Right ventricle myocardium superior (tissue), 1 donor: Measurements from ENCODE around the gene GDF9. TPM values are rescaled to one million over a fixed set of nuclear protein-coding genes. Genes with fewer than 3 reads are reported as not detected.

Experiments used
- ATAC-seq: fragments of 200-7000 bp; cut with Tn5 transposase; one replicate; pipeline ENCODE4 v1.9.1; 2020; ENCODE audit warnings: mild to moderate bottlenecking; ENCODE audit not compliant: poor library complexity
- DNase-seq: peaks from one replicate; pipeline ENCODE4 v3.0.0-alpha.2; 2020
- intact Hi-C: fragments of 100-400 bp; cut with DNase I; formaldehyde crosslinking; loops from one replicate; pipeline ENCODE4 v1.11.2; 2022
- total RNA-seq: library from RNA; stranded (reverse); fragmentation: NEBNext Ultra II Directional; extraction: Animal tissue kit (Norgen Biotek cat#: 25700); gene quantifications from one replicate; pipeline ENCODE4 v1.2.1, GENCODE V29; 2021
- donor health status: DM: no; HTN: yes; CAD: no; lungs with severe emphysema.

Gene GDF9
- total RNA-seq, 1 donor from 2014 or later, result 0.16 TPM

- DNase-seq, result no peak
- ATAC-seq, result no peak
- intact Hi-C loops, result no loop called here
Observed at GRCh38 chr5:132841305-132841704, 25.0 kb downstream of the GDF9 start.

GRCh38 chr5:132840896-132841295 lies 25.4 kb downstream of the GDF9 start:
- ATAC-seq, result no peak
- intact Hi-C loops, result no loop called here
- no peak for DNase-seq

GRCh38 chr5:132840313-132840712 lies 26.0 kb downstream of the GDF9 start:
- no peak for ATAC-seq
- DNase-seq, result no peak
- intact Hi-C loops, result no loop called here

- ATAC-seq (no peak), DNase-seq (no peak)
- intact Hi-C loops, result no loop called here
Observed at GRCh38 chr5:132839426-132840301, 26.6 kb downstream of the GDF9 start.

- intact Hi-C loops, result no loop called here
- no peak for ATAC-seq
- no peak for DNase-seq
Observed at GRCh38 chr5:132838516-132839282, 27.6 kb downstream of the GDF9 start.

- intact Hi-C loops, result no loop called here
- DNase-seq, result no peak
- no peak for ATAC-seq
Observed at GRCh38 chr5:132837868-132838267, 28.4 kb downstream of the GDF9 start.

- DNase-seq (no peak), ATAC-seq (no peak)
- intact Hi-C loops, result no loop called here
Observed at GRCh38 chr5:132836852-132837251, 29.4 kb downstream of the GDF9 start.

- intact Hi-C loops, result loop anchor here (5.0 kb wide), 1 partner anchor 48 kb away; no protein-coding TSS in a partner anchor
- ATAC-seq, result no peak
- DNase-seq, result no peak
Observed at GRCh38 chr5:132834057-132834456, 32.2 kb downstream of the GDF9 start.

GRCh38 chr5:132832612-132833011 lies 33.7 kb downstream of the GDF9 start:
- ATAC-seq, result no peak
- DNase-seq, result no peak
- intact Hi-C loops, result loop anchor here (5.0 kb wide), 1 partner anchor 50 kb away; no protein-coding TSS in a partner anchor

GRCh38 chr5:132831095-132831860 lies 35.0 kb downstream of the GDF9 start:
- ATAC-seq (no peak), DNase-seq (no peak)
- intact Hi-C loops, result loop anchor here (5.0 kb wide), 1 partner anchor 51 kb away; no protein-coding TSS in a partner anchor

- peak; percentile 78 for ATAC-seq
- intact Hi-C loops, result loop anchor here (5.0 kb wide), 1 partner anchor 52 kb away; no protein-coding TSS in a partner anchor
- DNase-seq, result peak; percentile 81
Observed at GRCh38 chr5:132830436-132831094, 35.7 kb downstream of the GDF9 start, which contains the start of gene SHROOM1. SHROOM1 (minus strand) TSS chr5:132830647; CDS start chr5:132826140, 4,507 bp downstream.

- ATAC-seq (peak; percentile 96), DNase-seq (peak; percentile 88)
- intact Hi-C loops, result loop anchor here (5.0 to 10.0 kb wide), 2 partner anchors 52 to 325 kb away; no protein-coding TSS in a partner anchor
Observed at GRCh38 chr5:132829742-132830435, 36.4 kb downstream of the GDF9 start.

- intact Hi-C loops, result loop anchor here (10.0 kb wide), 1 partner anchor 324 kb away; no protein-coding TSS in a partner anchor
- DNase-seq (no peak), ATAC-seq (no peak)
Observed at GRCh38 chr5:132828846-132829494, 37.3 kb downstream of the GDF9 start.

GRCh38 chr5:132827943-132828673 lies 38.2 kb downstream of the GDF9 start:
- DNase-seq (no peak), ATAC-seq (no peak)
- intact Hi-C loops, result loop anchor here (10.0 kb wide), 1 partner anchor 323 kb away; no protein-coding TSS in a partner anchor

- DNase-seq, result no peak
- intact Hi-C loops, result loop anchor here (10.0 kb wide), 1 partner anchor 322 kb away; no protein-coding TSS in a partner anchor
- no peak for ATAC-seq
Observed at GRCh38 chr5:132826424-132827082, 39.7 kb downstream of the GDF9 start.
